Right lung (tissue), 5 donors: ENCODE data around the gene IKBIP. TPM values are rescaled to one million over a fixed set of nuclear protein-coding genes. Genes with fewer than 3 reads are reported as not detected.
"Not testable (repeated sequence)": the region's sequence is repeated elsewhere in the genome, so short reads cannot be mapped to it uniquely, and the experiment has no call there.

Experiments
- DNase-seq, 2 donors: peaks; one replicate each; pipeline ENCODE4 v3.0.0-alpha.2; 2013
- polyA plus RNA-seq, 5 donors: library from polyadenylated mRNA; unstranded; fragments of 120-200 nt; gene quantifications; one replicate each; pipeline versions ENCODE4 v1.2.1 to v1.2.3, GENCODE V29; 2013; ENCODE audit warnings: inconsistent platforms in 1 of 5, low replicate concordance in 1 of 5; ENCODE audit not compliant: insufficient read length in 5 of 5, insufficient read depth in 1 of 5

IKBIP gene
- polyA plus RNA-seq, 5 donors, result 27.1 to 34.3 (median 30.0) TPM

DNA sequence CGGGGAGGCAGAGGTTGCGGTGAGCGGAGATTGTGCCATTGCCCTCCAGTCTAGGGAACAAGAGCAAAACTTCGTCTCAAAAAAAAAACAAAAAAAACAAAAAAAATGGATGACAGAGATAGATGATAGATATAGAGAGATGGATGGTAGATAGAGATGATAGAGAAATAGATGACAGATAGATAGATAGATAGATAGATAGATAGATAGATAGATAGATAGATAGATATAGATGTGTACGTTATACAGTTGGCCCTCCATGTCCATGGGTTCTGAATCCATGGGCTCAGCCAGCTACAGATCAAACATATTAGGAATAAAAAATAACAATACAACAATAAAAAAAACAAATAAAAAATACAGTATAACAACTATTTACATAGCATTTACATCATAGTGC, 63.9 kb downstream of the IKBIP start:
- no peak for DNase-seq

DNA sequence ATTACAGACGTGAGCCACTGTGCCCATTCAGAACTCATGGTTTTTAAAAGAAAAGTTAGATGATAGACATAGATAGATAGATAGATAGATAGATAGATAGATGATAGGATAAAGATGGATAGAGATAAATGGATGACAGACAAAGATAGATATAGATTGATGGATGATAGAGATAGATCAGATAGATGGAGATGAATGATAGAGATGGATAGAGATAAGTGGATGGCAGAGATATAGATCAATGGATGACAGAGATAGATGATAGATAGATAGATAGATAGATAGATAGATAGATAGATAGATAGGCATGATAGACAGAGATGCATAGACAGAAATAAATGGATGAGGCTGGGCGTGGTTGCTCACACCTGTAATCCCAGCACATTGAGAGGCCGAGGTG, 64.8 kb downstream of the IKBIP start:
- no peak for DNase-seq

DNA sequence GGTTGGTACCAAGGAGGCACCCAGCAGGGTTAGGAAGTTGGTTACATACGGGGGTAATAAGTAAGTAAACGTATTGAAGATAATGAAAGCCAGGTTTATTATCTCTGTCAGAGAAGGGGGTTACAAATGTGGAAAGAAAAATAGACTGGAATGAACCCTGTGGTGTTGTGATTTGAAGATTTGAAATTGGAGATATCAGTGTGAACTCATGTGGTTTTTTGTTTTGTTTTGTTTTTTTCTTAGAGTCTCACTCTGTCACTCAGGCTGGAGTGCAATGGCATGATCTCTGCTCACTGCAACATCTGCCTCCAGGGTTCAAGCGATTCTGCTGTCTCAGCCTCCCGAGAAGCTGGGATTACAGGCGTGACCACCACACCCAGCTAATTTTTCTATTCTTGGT, 65.2 kb downstream of the IKBIP start:
- DNase-seq, result no peak

DNA sequence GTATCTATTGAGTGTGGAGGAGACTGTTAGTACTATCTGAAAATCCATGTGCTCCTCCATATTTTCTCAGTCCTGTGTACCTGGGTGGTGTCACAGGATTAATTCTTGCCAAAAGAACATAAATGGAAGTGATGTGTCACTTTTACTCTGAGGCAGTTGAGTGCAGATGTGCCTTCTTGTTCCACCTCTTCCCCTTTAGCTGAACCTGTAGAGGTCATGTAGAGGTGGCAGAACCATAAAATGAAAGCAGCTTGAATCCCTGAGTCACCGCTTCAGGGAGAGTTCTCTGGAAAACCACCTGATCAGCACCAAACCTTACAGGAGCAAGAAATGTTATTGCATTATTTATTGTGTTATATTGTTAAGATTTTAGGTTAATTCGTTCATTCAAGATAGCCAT, 65.8 kb downstream of the IKBIP start:
- DNase-seq, result no peak

DNA sequence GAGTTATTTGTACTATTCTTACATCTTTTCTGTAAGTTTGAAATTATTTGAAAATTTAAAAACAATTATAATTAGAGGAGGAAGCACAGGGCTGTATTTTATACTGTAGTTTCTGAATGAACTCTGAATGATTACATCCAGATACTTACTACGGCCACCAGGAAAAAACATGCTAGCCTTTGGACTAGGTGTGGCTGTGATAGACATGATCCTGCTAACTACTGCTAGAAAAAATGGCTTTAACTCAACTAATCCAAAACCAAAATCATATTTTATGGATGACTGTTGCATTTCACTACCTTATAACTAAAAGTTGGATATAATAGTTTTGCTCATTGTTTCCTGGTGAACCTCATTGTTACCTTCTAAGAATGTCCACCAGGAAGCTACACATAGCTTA, 66.2 kb downstream of the IKBIP start:
- no peak for DNase-seq

DNA sequence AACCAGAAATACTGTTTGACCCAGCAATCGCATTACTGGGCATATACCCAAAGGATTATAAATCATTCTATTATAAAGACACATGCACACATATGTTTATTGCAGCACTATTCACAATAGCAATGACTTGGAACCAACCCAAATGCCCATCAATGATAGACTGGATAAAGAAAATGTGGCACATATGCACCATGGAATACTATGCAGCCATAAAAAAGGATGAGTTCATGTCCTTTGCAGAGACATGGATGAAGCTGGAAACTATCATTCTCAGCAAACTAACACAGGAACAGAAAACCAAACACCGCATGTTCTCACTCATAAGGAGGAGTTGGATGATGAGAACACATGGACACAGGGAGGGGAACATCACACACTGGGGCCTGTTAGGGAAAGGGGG, 67.8 kb downstream of the IKBIP start:
- DNase-seq, result not testable (repeated sequence)

DNA sequence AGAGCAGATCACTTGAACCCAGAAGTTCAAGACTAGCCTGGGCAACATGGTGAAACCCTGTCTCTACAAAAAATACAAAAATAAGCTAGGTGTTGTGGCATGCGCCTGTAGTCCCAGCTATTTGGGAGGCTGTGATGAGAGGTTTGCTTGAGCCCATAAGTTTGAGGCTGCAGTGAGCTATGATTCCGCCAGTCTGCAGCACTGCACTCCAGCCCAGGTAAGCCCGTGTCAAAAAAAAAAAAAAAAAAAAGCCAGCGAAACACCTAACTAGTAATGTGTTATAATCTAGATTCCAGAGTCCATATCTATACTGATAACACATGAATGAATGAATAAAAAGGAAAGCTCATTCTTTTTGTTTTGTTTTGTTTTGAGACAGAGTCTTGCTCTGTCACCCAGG, 69.6 kb downstream of the IKBIP start:
- no peak for DNase-seq

Other genes starting within 250 kb of the IKBIP start
- 100 to 1,000 TPM; 141 to 285 (median 198) TPM for gene TMPO, start 129.2 kb downstream of the IKBIP start, polyA plus RNA-seq
- 100 to 1,000 TPM; 564 to 636 (median 591) TPM for gene SLC25A3, start 51.1 kb downstream of the IKBIP start, polyA plus RNA-seq
- gene APAF1, start 502 bp upstream of the IKBIP start, polyA plus RNA-seq, result 10 to 100 TPM; 33.5 to 59.3 (median 49.4) TPM